ENCODE data around the gene MLLT3. TPM values are rescaled to one million over a fixed set of nuclear protein-coding genes. Genes with fewer than 3 reads are reported as not detected.

MLLT3 gene
- total RNA-seq, 1 experiment from 2014 or later: 21.6 TPM

- Histone ChIP-seq H3K27ac (no peak overlapping the region), H3K9me3 (ENCODE audit: insufficient read depth, low read depth) (no peaks in the 10 kb centered on the region), H4K20me1 (ENCODE audit: insufficient read depth) (no peaks in the 10 kb centered on the region), H3K4me1 (replicated peaks; ENCODE audit: insufficient read depth) (no peaks in the 10 kb centered on the region), H2AFZ (no peak overlapping the region), H3K4me2 (no peak overlapping the region), H3F3A (ENCODE audit: insufficient read depth, low read depth) (no peaks in the 10 kb centered on the region), H3K27me3 (ENCODE audit: insufficient read depth, low read depth) (no peaks in the 10 kb centered on the region), H3K4me3 (no peak overlapping the region), H3K79me2 (ENCODE audit: low read depth) (no peaks in the 10 kb centered on the region), H3K36me3 (ENCODE audit: low read depth) (no peaks in the 10 kb centered on the region), H3K9me2 (ENCODE audit: insufficient read depth) (no peaks in the 10 kb centered on the region)
- intact Hi-C loops (cut with micrococcal nuclease; ENCODE audit: unreplicated experiment): no loop called here
- no TSS peak for BruUV-seq (replicated peaks)
- POLR2A ChIA-PET (ENCODE audit: unreplicated experiment): no interaction called here
- CTCF ChIA-PET: no interaction called here
- TF ChIP-seq, protein P1, sequence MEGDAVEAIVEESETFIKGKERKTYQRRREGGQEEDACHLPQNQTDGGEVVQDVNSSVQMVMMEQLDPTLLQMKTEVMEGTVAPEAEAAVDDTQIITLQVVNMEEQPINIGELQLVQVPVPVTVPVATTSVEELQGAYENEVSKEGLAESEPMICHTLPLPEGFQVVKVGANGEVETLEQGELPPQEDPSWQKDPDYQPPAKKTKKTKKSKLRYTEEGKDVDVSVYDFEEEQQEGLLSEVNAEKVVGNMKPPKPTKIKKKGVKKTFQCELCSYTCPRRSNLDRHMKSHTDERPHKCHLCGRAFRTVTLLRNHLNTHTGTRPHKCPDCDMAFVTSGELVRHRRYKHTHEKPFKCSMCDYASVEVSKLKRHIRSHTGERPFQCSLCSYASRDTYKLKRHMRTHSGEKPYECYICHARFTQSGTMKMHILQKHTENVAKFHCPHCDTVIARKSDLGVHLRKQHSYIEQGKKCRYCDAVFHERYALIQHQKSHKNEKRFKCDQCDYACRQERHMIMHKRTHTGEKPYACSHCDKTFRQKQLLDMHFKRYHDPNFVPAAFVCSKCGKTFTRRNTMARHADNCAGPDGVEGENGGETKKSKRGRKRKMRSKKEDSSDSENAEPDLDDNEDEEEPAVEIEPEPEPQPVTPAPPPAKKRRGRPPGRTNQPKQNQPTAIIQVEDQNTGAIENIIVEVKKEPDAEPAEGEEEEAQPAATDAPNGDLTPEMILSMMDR (conservative IDR thresholded peaks at IDR 0.05): no peak
- TF ChIP-seq EZH2 (IDR thresholded peaks at IDR 0.05; ENCODE audit: low read depth): no peak
- DNase-seq: no peak
Observed at GRCh38 chr9:20488691-20489090, 133.6 kb downstream of the MLLT3 start.

DNA sequence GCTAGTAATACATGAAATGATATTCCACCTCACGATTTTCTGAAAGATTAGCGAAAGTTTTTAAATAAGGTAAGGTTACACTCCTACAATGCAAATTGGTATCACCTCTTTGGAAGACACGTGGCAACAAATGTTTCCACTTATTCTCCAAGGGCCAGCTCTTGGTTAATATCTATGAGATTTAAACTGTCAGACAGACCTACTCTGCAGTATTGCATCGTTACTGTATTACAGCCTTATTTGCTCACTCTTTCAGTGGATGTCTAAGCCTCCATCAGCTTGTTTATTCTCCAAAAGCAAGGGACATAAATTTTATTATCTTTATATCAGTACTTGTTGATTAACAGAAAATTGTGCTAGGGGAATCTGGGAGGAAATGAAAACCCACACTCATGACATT, 135.7 kb downstream of the MLLT3 start:
- H3K4me2 ChIP-seq: no peak overlapping the region
- H3K9me2 ChIP-seq (ENCODE audit: insufficient read depth): no peaks in the 10 kb centered on the region
- POLR2A ChIA-PET (ENCODE audit: unreplicated experiment): no interaction called here
- intact Hi-C loops (cut with micrococcal nuclease; ENCODE audit: unreplicated experiment): no loop called here
- no peaks in the 10 kb centered on the region for H3K36me3 ChIP-seq (ENCODE audit: low read depth)
- H3K79me2 ChIP-seq (ENCODE audit: low read depth): no peaks in the 10 kb centered on the region
- no peaks in the 10 kb centered on the region for H3K27me3 ChIP-seq (ENCODE audit: insufficient read depth, low read depth)
- H3K27ac ChIP-seq: no peak overlapping the region
- no peak overlapping the region for H2AFZ ChIP-seq
- no peaks in the 10 kb centered on the region for H3F3A ChIP-seq (ENCODE audit: insufficient read depth, low read depth)
- BruUV-seq (replicated peaks): no TSS peak
- CTCF ChIA-PET: no interaction called here
- no peaks in the 10 kb centered on the region for H3K4me1 ChIP-seq (replicated peaks; ENCODE audit: insufficient read depth)
- no peak for TF ChIP-seq EZH2 (IDR thresholded peaks at IDR 0.05; ENCODE audit: low read depth)
- TF ChIP-seq, protein P1 (conservative IDR thresholded peaks at IDR 0.05): no peak
- H3K4me3 ChIP-seq: no peak overlapping the region
- H4K20me1 ChIP-seq (ENCODE audit: insufficient read depth): no peaks in the 10 kb centered on the region
- no peaks in the 10 kb centered on the region for H3K9me3 ChIP-seq (ENCODE audit: insufficient read depth, low read depth)
- DNase-seq: no peak

DNA sequence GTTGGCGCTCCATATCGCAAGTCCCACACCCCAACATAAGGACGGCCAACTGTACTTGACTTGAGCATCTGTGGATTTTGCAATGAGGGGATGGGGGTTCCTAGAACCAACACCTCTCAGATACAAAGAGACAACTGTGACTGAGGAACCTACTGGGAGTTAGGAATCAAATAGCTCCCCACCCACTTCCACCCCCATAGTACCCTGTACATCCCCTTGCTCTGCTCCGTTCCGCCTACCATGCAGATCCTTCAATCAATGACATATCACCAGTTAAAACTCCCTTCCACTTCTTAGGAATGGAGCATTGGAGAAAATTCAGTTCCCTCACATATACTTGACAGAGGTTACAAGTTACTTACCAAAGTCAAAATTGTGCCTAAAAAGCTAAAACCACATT, 140.9 kb downstream of the MLLT3 start:
- CTCF ChIA-PET: no interaction called here
- intact Hi-C loops (cut with micrococcal nuclease; ENCODE audit: unreplicated experiment): no loop called here
- no peaks in the 10 kb centered on the region for H3K27me3 ChIP-seq (ENCODE audit: insufficient read depth, low read depth)

More for the DNA sequence above, 140.9 kb downstream of the MLLT3 start:
- no peaks in the 10 kb centered on the region for H3K9me2 ChIP-seq (ENCODE audit: insufficient read depth)
- H3K4me3 ChIP-seq: no peak overlapping the region
- no peak overlapping the region for H2AFZ ChIP-seq
- POLR2A ChIA-PET (ENCODE audit: unreplicated experiment): no interaction called here
- no peaks in the 10 kb centered on the region for H3K79me2 ChIP-seq (ENCODE audit: low read depth)
- TF ChIP-seq EZH2 (IDR thresholded peaks at IDR 0.05; ENCODE audit: low read depth): no peak
- TF ChIP-seq, protein P1 (conservative IDR thresholded peaks at IDR 0.05): no peak
- no peaks in the 10 kb centered on the region for H4K20me1 ChIP-seq (ENCODE audit: insufficient read depth)
- no TSS peak for BruUV-seq (replicated peaks)
- H3K4me2 ChIP-seq: no peak overlapping the region
- H3K9me3 ChIP-seq (ENCODE audit: insufficient read depth, low read depth): no peaks in the 10 kb centered on the region
- no peaks in the 10 kb centered on the region for H3F3A ChIP-seq (ENCODE audit: insufficient read depth, low read depth)
- DNase-seq: no peak
- H3K4me1 ChIP-seq (replicated peaks; ENCODE audit: insufficient read depth): no peaks in the 10 kb centered on the region
- H3K27ac ChIP-seq: no peak overlapping the region
- no peaks in the 10 kb centered on the region for H3K36me3 ChIP-seq (ENCODE audit: low read depth)
